Activated B cell treated with CpG ODN at 0.5 μM for 24 hours (primary cell): ENCODE results near the gene AGAP1. TPM values are rescaled to one million over a fixed set of nuclear protein-coding genes. Genes with fewer than 3 reads are reported as not detected.
A peak's percentile ranks its signal among the peaks of the same experiment; 100 is the strongest.

ENCODE experiments used
- ATAC-seq: fragments of 200-7000 bp; cut with Tn5 transposase; one replicate; pipeline ENCODE4 v1.10.0; 2021; ENCODE audit warnings: low read depth, mild to moderate bottlenecking, moderate library complexity
- CTCF ChIA-PET: fragments of 350-600 bp; sonication (Branson Sonifier 250); formaldehyde crosslinking; loops from one replicate; lab custom pipeline; 2021; ENCODE audit warnings: antibody characterized with exemption; lab: Charles Lee
- POLR2A ChIA-PET: fragments of 350-600 bp; sonication (Branson Sonifier 250); formaldehyde crosslinking; loops from one replicate; lab custom pipeline; 2021; ENCODE audit warnings: antibody characterized with exemption; lab: Charles Lee
- DNase-seq: peaks from one replicate; pipeline ENCODE4 v3.0.0; 2022
- H3K27ac Mint-ChIP-seq: one replicate; pipeline ENCODE4 v1.8.0; 2020; ENCODE audit warnings: mixed read lengths
- H3K27me3 Mint-ChIP-seq: one replicate; pipeline ENCODE4 v1.8.0; 2021; ENCODE audit warnings: mixed read lengths
- H3K36me3 Mint-ChIP-seq: one replicate; pipeline ENCODE4 v1.8.0; 2021; ENCODE audit warnings: low read depth, mixed read lengths
- H3K4me1 Mint-ChIP-seq: one replicate; pipeline ENCODE4 v1.8.0; 2021; ENCODE audit warnings: mixed read lengths
- H3K4me3 Mint-ChIP-seq: one replicate; pipeline ENCODE4 v1.8.0; 2020; ENCODE audit warnings: mild to moderate bottlenecking, mixed read lengths
- H3K9me3 Mint-ChIP-seq: one replicate; pipeline ENCODE4 v1.8.0; 2020; ENCODE audit warnings: mixed read lengths
- intact Hi-C: fragments of 100-400 bp; cut with micrococcal nuclease; formaldehyde crosslinking; loops from one replicate; pipeline ENCODE4 v1.15.1; 2024
- total RNA-seq: library from RNA; stranded (reverse); gene quantifications from 2 replicates; pipeline ENCODE4 v1.2.3, GENCODE V29; 2022
- TF ChIP-seq, protein P1 (sequence below): fragments of 200-600 bp; IDR thresholded peaks from one replicate; pipeline ENCODE4 v1.8.0; 2022; ENCODE audit warnings: antibody characterized with exemption, mild to moderate bottlenecking

Gene AGAP1
- total RNA-seq, 1 donor from 2014 or later, result not detected

DNA sequence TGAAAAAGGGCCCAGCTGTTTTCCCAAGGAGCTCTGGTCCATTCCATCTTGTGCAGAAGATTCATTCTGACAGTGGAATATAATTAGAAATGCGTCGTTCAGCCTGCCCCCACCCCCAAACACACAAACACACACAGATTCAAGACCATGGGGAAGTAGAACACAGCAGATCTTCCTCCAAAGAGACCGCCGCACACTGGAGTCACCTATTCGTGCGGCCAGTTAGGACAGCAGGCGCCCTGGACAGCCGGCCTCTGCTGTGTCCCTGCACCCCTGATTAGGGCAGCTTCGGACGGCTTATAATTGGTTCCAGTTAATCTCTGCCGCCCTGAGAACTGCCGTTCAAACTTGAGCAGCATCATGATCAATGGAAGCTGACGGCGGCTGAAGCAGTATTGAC is 558.4 kb downstream of the AGAP1 start:
- POLR2A ChIA-PET, result no interaction called here
- no peak for ATAC-seq
- peaks cover 5% of the 10 kb centered on the region for H3K27me3 Mint-ChIP-seq
- H3K4me3 Mint-ChIP-seq, result no peak overlapping the region
- TF ChIP-seq, protein P1, sequence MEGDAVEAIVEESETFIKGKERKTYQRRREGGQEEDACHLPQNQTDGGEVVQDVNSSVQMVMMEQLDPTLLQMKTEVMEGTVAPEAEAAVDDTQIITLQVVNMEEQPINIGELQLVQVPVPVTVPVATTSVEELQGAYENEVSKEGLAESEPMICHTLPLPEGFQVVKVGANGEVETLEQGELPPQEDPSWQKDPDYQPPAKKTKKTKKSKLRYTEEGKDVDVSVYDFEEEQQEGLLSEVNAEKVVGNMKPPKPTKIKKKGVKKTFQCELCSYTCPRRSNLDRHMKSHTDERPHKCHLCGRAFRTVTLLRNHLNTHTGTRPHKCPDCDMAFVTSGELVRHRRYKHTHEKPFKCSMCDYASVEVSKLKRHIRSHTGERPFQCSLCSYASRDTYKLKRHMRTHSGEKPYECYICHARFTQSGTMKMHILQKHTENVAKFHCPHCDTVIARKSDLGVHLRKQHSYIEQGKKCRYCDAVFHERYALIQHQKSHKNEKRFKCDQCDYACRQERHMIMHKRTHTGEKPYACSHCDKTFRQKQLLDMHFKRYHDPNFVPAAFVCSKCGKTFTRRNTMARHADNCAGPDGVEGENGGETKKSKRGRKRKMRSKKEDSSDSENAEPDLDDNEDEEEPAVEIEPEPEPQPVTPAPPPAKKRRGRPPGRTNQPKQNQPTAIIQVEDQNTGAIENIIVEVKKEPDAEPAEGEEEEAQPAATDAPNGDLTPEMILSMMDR, result no peak
- intact Hi-C loops, result no loop called here
- no peaks in the 10 kb centered on the region for H3K4me1 Mint-ChIP-seq
- CTCF ChIA-PET, result no interaction called here
- no peak for DNase-seq
- no peak overlapping the region for H3K27ac Mint-ChIP-seq
- H3K9me3 Mint-ChIP-seq, result no peaks in the 10 kb centered on the region
- H3K36me3 Mint-ChIP-seq, result no peaks in the 10 kb centered on the region

GRCh38 chr2:236052926-236053821 is 559.3 kb downstream of the AGAP1 start:
- TF ChIP-seq, protein P1, result no peak
- Mint-ChIP-seq H3K4me3 (no peak overlapping the region), H3K36me3 (no peaks in the 10 kb centered on the region), H3K27me3 (peaks cover 5% of the 10 kb centered on the region), H3K9me3 (peaks cover 1% of the 10 kb centered on the region), H3K4me1 (no peaks in the 10 kb centered on the region), H3K27ac (no peak overlapping the region)
- ChIA-PET POLR2A (no interaction called here), CTCF (no interaction called here)
- ATAC-seq (no peak), DNase-seq (no peak)
- intact Hi-C loops, result no loop called here

GRCh38 chr2:236054125-236054524 is 560.3 kb downstream of the AGAP1 start:
- peaks cover 5% of the 10 kb centered on the region for H3K27me3 Mint-ChIP-seq
- no peak for DNase-seq
- TF ChIP-seq, protein P1, result no peak
- no peak overlapping the region for H3K4me3 Mint-ChIP-seq
- peak overlapping the region; percentile 10 for H3K27ac Mint-ChIP-seq
- POLR2A ChIA-PET, result no interaction called here
- no peaks in the 10 kb centered on the region for H3K4me1 Mint-ChIP-seq
- H3K36me3 Mint-ChIP-seq, result no peaks in the 10 kb centered on the region
- no peak for ATAC-seq
- H3K9me3 Mint-ChIP-seq, result peaks cover 2% of the 10 kb centered on the region
- CTCF ChIA-PET, result no interaction called here
- intact Hi-C loops, result no loop called here

GRCh38 chr2:236054621-236055305 is 560.9 kb downstream of the AGAP1 start:
- H3K4me3 Mint-ChIP-seq, result no peak overlapping the region
- ATAC-seq, result no peak
- no peak for DNase-seq
- peaks cover 2% of the 10 kb centered on the region for H3K9me3 Mint-ChIP-seq
- TF ChIP-seq, protein P1, result no peak
- H3K4me1 Mint-ChIP-seq, result no peaks in the 10 kb centered on the region
- CTCF ChIA-PET, result no interaction called here
- H3K27me3 Mint-ChIP-seq, result peaks cover 5% of the 10 kb centered on the region
- intact Hi-C loops, result no loop called here
- no peaks in the 10 kb centered on the region for H3K36me3 Mint-ChIP-seq
- POLR2A ChIA-PET, result no interaction called here
- H3K27ac Mint-ChIP-seq, result no peak overlapping the region

GRCh38 chr2:236055471-236055870 is 561.6 kb downstream of the AGAP1 start:
- CTCF ChIA-PET, result no interaction called here
- intact Hi-C loops, result no loop called here
- TF ChIP-seq, protein P1, result no peak
- Mint-ChIP-seq H3K4me1 (no peaks in the 10 kb centered on the region), H3K4me3 (no peak overlapping the region), H3K27ac (no peak overlapping the region), H3K27me3 (peaks cover 5% of the 10 kb centered on the region), H3K36me3 (no peaks in the 10 kb centered on the region), H3K9me3 (peaks cover 2% of the 10 kb centered on the region)
- ATAC-seq (no peak), DNase-seq (no peak)
- POLR2A ChIA-PET, result no interaction called here
